HEK293 (cell line): Measurements from ENCODE around the gene POLR3B.

Experiments used
- ZSCAN30 ChIP-seq: fragments of 450-650 bp; IDR thresholded peaks from 2 replicates; pipeline ENCODE4 v1.5.1; 2018; ENCODE audit warnings: missing biosample characterization, mild to moderate bottlenecking, missing genetic modification characterization, moderate library complexity
- TF ChIP-seq, protein P1 (sequence below): fragments of 450-650 bp; formaldehyde crosslinking; IDR thresholded peaks from 2 replicates; pipeline ENCODE4 v1.5.1; 2016; ENCODE audit warnings: missing biosample characterization, missing genetic modification characterization
- TF ChIP-seq, protein P2 (sequence below): IDR thresholded peaks from 2 replicates; pipeline ENCODE4 v1.6.1; 2011; ENCODE audit warnings: mild to moderate bottlenecking, low read depth, low read length, borderline replicate concordance
- TF ChIP-seq, protein P3 (sequence below): fragments of 450-650 bp; formaldehyde crosslinking; IDR thresholded peaks from 2 replicates; pipeline ENCODE4 v1.5.1; 2016; ENCODE audit warnings: missing biosample characterization, missing genetic modification characterization
- TF ChIP-seq, protein P4 (sequence below): fragments of 450-650 bp; formaldehyde crosslinking; IDR thresholded peaks from 2 replicates; pipeline ENCODE4 v1.5.1; 2016; ENCODE audit warnings: missing biosample characterization, missing genetic modification characterization

DNA sequence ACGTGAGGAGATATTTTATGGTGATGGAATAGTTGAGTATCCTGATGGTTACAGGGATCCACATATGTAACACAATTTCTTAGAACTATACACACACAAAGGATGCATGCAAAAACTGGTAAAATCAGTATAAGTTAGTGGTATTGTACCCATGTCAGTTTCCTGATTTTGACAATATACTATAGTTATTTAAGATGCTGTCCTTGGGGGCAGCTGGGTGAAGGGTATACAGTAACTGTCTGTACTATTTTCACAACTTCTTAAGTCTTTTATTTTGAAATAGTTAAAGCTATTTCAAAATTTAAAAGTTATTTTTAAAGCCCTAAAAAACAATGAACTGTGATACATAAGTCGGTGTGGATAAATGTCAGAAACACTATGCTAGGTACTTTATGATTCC is 24.5 kb upstream of the POLR3B start:
- TF ChIP-seq, protein P1, sequence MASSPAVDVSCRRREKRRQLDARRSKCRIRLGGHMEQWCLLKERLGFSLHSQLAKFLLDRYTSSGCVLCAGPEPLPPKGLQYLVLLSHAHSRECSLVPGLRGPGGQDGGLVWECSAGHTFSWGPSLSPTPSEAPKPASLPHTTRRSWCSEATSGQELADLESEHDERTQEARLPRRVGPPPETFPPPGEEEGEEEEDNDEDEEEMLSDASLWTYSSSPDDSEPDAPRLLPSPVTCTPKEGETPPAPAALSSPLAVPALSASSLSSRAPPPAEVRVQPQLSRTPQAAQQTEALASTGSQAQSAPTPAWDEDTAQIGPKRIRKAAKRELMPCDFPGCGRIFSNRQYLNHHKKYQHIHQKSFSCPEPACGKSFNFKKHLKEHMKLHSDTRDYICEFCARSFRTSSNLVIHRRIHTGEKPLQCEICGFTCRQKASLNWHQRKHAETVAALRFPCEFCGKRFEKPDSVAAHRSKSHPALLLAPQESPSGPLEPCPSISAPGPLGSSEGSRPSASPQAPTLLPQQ = no peak
- no peak for TF ChIP-seq ZSCAN30 (tag by site-specific recombination)
- TF ChIP-seq, protein P2, sequence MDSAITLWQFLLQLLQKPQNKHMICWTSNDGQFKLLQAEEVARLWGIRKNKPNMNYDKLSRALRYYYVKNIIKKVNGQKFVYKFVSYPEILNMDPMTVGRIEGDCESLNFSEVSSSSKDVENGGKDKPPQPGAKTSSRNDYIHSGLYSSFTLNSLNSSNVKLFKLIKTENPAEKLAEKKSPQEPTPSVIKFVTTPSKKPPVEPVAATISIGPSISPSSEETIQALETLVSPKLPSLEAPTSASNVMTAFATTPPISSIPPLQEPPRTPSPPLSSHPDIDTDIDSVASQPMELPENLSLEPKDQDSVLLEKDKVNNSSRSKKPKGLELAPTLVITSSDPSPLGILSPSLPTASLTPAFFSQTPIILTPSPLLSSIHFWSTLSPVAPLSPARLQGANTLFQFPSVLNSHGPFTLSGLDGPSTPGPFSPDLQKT = no peak
- TF ChIP-seq, protein P3, sequence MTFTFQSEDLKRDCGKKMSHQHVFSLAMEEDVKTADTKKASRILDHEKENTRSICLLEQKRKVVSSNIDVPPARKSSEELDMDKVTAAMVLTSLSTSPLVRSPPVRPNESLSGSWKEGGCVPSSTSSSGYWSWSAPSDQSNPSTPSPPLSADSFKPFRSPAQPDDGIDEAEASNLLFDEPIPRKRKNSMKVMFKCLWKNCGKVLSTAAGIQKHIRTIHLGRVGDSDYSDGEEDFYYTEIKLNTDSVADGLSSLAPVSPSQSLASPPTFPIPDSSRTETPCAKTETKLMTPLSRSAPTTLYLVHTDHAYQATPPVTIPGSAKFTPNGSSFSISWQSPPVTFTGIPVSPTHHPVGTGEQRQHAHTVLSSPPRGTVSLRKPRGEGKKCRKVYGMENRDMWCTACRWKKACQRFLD (tag by site-specific recombination) = no peak
- TF ChIP-seq, protein P4, sequence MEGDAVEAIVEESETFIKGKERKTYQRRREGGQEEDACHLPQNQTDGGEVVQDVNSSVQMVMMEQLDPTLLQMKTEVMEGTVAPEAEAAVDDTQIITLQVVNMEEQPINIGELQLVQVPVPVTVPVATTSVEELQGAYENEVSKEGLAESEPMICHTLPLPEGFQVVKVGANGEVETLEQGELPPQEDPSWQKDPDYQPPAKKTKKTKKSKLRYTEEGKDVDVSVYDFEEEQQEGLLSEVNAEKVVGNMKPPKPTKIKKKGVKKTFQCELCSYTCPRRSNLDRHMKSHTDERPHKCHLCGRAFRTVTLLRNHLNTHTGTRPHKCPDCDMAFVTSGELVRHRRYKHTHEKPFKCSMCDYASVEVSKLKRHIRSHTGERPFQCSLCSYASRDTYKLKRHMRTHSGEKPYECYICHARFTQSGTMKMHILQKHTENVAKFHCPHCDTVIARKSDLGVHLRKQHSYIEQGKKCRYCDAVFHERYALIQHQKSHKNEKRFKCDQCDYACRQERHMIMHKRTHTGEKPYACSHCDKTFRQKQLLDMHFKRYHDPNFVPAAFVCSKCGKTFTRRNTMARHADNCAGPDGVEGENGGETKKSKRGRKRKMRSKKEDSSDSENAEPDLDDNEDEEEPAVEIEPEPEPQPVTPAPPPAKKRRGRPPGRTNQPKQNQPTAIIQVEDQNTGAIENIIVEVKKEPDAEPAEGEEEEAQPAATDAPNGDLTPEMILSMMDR (tag by site-specific recombination) = no peak
